Peyer's patch (tissue), 4 donors: Measurements from ENCODE around the gene KCNN3. TPM values are rescaled to one million over a fixed set of nuclear protein-coding genes. Genes with fewer than 3 reads are reported as not detected.

Experiments
- DNase-seq, 3 donors: peaks; one replicate each; pipeline ENCODE4 v3.0.0-alpha.2; 2017 to 2019
- H3K27ac ChIP-seq, 4 donors: fragments of 200-600 bp; sonication (generic); one replicate each; pipeline ENCODE4 v1.5.1; 2016 to 2019
- H3K27me3 ChIP-seq, 2 donors: fragments of 200-600 bp; sonication (generic); one replicate each; pipeline ENCODE4 v1.5.1; 2019
- H3K36me3 ChIP-seq, 3 donors: fragments of 200-600 bp; sonication (generic); one replicate each; pipeline ENCODE4 v1.5.1; 2016 to 2019
- H3K4me1 ChIP-seq, 4 donors: fragments of 200-600 bp; sonication (generic); one replicate each; pipeline ENCODE4 v1.5.1; 2016 to 2019
- H3K4me3 ChIP-seq, 4 donors: fragments of 200-600 bp; sonication (generic); 1 replicate in 3 of 4; 2 replicates in 1 of 4; pipeline ENCODE4 v1.5.1; 2016 to 2019; ENCODE audit warnings: mild to moderate bottlenecking in 1 of 4
- H3K9me3 ChIP-seq, 4 donors: fragments of 200-600 bp; sonication (generic); one replicate each; pipeline ENCODE4 v1.5.1; 2016 to 2019; ENCODE audit warnings: mild to moderate bottlenecking in 1 of 4
- CTCF ChIP-seq, 6 experiments: fragments of 450-650 bp in 4 of 6; fragments of 200-600 bp in 2 of 6; sonication (generic) in 1 of 6; IDR thresholded peaks; one replicate each; pipeline ENCODE4 v1.5.1; 2017 to 2019; ENCODE audit warnings: antibody characterized with exemption in 6 of 6, mild to moderate bottlenecking in 3 of 6, moderate library complexity in 1 of 6
- POLR2A ChIP-seq, 2 donors: fragments of 450-650 bp; IDR thresholded peaks; one replicate each; pipeline ENCODE4 v1.5.1; 2017; ENCODE audit warnings: antibody characterized with exemption in 2 of 2, mild to moderate bottlenecking in 2 of 2, moderate library complexity in 2 of 2
- total RNA-seq, 4 donors: library from RNA; depleted of rRNA; stranded (reverse); fragments of >200 nt; gene quantifications; one replicate each; pipeline ENCODE4 v1.1.0, GENCODE V29; 2016

Gene KCNN3
- total RNA-seq, 4 donors from 2014 or later: 0.85 to 1.7 (median 1.2) TPM

GRCh38 chr1:154857441-154858215 is 12.5 kb downstream of the KCNN3 start:
- no peak overlapping the region for H3K27ac ChIP-seq

GRCh38 chr1:154857022-154857421 is 13.1 kb downstream of the KCNN3 start:
- no peaks in the 10 kb centered on the region for H3K9me3 ChIP-seq
- no peak overlapping the region for H3K4me3 ChIP-seq
- no peak for DNase-seq
- H3K27me3 ChIP-seq: no peaks in the 10 kb centered on the region
- TF ChIP-seq CTCF (IDR thresholded peaks at IDR 0.05) (no peak), POLR2A (IDR thresholded peaks at IDR 0.05) (no peak)
- peaks cover 0 to 10% (median 4%) of the 10 kb centered on the region in 4 donors for H3K4me1 ChIP-seq
- H3K36me3 ChIP-seq: no peaks in the 10 kb centered on the region
- H3K27ac ChIP-seq: no peak overlapping the region

More at GRCh38 chr1:154857441-154858215, 12.5 kb downstream of the KCNN3 start:
- H3K9me3 ChIP-seq: no peaks in the 10 kb centered on the region
- DNase-seq: no peak
- H3K27me3 ChIP-seq: no peaks in the 10 kb centered on the region
- TF ChIP-seq POLR2A (IDR thresholded peaks at IDR 0.05) (no peak), CTCF (IDR thresholded peaks at IDR 0.05) (no peak)
- H3K36me3 ChIP-seq: no peaks in the 10 kb centered on the region
- no peak overlapping the region for H3K4me3 ChIP-seq
- peaks cover 0 to 10% (median 4%) of the 10 kb centered on the region in 4 donors for H3K4me1 ChIP-seq

GRCh38 chr1:154856544-154856943 is 13.5 kb downstream of the KCNN3 start:
- no peak for TF ChIP-seq CTCF (IDR thresholded peaks at IDR 0.05)
- no peak for TF ChIP-seq POLR2A (IDR thresholded peaks at IDR 0.05)
- H3K27me3 ChIP-seq: no peaks in the 10 kb centered on the region
- DNase-seq: no peak
- H3K4me1 ChIP-seq: peaks cover 0 to 9% (median 3%) of the 10 kb centered on the region in 4 donors
- H3K36me3 ChIP-seq: no peaks in the 10 kb centered on the region
- no peak overlapping the region for H3K4me3 ChIP-seq
- H3K9me3 ChIP-seq: no peaks in the 10 kb centered on the region
- no peak overlapping the region for H3K27ac ChIP-seq

- TF ChIP-seq CTCF (IDR thresholded peaks at IDR 0.05) (no peak), POLR2A (IDR thresholded peaks at IDR 0.05) (no peak)
- DNase-seq: no peak
- Histone ChIP-seq H3K4me1 (peaks cover 0 to 4% (median under 1%) of the 10 kb centered on the region in 4 donors), H3K4me3 (no peak overlapping the region), H3K36me3 (no peaks in the 10 kb centered on the region), H3K9me3 (no peaks in the 10 kb centered on the region), H3K27ac (no peak overlapping the region), H3K27me3 (no peaks in the 10 kb centered on the region)
Observed at GRCh38 chr1:154856049-154856448, 14.0 kb downstream of the KCNN3 start.

- Histone ChIP-seq H3K27ac (no peak overlapping the region), H3K9me3 (no peaks in the 10 kb centered on the region), H3K4me1 (no peaks in the 10 kb centered on the region), H3K4me3 (no peak overlapping the region), H3K36me3 (no peaks in the 10 kb centered on the region), H3K27me3 (no peaks in the 10 kb centered on the region)
- TF ChIP-seq CTCF (IDR thresholded peaks at IDR 0.05): no peak
- TF ChIP-seq POLR2A (IDR thresholded peaks at IDR 0.05): no peak
- no peak for DNase-seq
Observed at GRCh38 chr1:154855186-154855851, 14.8 kb downstream of the KCNN3 start.
